Cortex of kidney (tissue), 1 donor: Measurements from ENCODE around the gene NEURL3.

Source experiments
- DNase-seq: peaks from one replicate; lab custom pipeline; 2025; lab: John Stamatoyannopoulos, UW

NEURL3 gene

DNA sequence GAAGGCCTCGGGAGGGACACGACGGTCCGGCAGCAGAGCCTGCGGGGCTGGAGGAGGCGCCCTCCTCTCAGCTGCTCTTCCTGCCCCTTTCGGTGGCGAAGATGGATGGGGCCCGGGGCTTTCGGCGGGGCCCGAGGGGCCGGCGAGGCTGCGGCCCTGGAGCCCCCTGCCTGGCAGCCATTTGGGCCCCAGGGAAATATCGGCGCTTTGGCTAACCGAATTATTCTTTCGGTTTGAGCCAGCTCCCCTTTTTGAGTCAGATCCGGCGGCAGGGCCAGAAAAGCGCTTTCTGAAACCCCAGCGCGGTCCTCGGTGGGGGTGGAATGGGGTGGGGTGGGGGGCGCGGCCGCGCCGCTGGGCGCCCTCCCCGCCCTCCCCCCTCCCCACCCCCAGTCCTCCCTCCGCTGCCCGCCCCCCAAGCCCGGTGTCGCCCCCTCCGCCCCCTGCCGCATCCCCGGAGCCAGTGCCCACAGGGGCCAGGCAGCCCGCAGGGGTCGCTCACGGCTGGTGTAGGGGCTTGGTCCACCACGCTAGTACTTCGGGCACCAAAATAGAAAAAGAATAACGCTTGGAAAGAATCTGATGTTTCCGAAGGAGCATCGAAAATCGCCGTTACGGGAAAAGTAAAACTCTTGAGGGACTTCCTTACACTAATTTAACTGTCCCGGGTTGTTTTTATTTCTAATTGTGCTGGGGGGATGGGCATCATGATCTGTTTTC, 22.3 kb upstream of the NEURL3 start:
- no peak for DNase-seq

- DNase-seq, result no peak
Observed at GRCh38 chr2:96526615-96527285, 21.6 kb upstream of the NEURL3 start.

DNA sequence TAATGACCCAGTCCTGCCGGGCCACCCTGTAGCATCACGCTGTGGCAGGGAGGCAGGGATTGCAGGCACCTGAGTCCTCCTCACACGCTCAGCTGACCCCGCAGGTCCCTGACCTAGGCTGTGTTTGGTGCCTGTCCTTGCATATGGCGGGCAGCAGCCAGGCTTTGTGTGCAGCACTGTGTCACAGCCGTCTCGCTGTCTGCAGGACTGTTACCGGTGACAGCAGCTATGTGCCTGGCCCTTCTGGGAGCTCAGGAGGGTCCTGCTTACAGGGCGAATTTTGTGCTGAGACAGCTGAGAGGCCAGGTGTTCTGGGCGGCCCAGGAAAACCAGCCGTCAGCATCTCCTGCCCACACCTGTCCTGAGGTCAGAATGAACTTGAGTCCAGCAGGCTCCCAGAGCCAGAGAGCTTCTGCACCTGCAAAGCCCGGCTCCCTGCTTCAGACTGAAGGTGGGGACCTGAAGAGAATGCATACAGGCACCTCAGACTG, 21.0 kb upstream of the NEURL3 start:
- no peak for DNase-seq

GRCh38 chr2:96525211-96525507, 20.0 kb upstream of the NEURL3 start:
- DNase-seq, result no peak

GRCh38 chr2:96524482-96525210, 19.5 kb upstream of the NEURL3 start:
- DNase-seq, result no peak

DNA sequence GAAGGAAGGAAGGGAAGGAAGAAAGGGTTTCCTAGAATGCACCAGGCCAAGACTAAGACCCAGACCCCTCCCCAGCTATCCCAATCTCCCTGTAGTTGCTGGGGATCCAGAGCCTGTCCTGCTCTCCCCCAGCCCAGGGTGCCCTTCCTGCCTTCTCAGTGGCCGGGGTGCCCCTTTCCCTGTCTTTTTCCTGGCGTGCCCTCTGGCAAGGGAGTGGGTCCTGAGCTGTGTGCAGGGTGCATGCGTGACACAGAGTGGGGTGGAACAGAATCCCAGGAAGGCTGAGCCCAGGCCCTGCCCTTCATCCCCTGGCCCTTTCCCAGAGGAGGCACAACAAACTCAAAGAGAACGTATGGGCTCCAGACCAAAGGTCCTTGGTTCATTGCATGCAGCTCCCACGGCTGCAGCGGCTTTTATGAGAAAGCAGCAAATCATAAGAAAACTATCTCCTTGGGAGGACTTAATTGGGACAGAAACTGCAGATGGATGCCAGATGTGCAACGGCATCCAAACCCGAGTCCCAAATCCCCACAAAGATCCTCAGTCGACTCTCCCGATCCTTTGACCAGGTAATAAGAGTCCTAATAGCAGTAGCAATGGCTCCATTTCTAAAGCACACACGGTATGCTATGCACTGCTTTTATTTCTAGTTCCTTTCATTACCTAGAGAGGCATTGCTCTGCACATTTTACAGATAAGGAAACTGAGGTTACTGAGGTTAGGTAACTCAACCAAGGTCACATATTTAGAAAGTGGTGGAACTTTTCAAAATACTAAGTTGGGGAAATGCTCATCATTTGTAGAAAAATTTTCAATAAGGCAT, 18.7 kb upstream of the NEURL3 start:
- no peak for DNase-seq

DNA sequence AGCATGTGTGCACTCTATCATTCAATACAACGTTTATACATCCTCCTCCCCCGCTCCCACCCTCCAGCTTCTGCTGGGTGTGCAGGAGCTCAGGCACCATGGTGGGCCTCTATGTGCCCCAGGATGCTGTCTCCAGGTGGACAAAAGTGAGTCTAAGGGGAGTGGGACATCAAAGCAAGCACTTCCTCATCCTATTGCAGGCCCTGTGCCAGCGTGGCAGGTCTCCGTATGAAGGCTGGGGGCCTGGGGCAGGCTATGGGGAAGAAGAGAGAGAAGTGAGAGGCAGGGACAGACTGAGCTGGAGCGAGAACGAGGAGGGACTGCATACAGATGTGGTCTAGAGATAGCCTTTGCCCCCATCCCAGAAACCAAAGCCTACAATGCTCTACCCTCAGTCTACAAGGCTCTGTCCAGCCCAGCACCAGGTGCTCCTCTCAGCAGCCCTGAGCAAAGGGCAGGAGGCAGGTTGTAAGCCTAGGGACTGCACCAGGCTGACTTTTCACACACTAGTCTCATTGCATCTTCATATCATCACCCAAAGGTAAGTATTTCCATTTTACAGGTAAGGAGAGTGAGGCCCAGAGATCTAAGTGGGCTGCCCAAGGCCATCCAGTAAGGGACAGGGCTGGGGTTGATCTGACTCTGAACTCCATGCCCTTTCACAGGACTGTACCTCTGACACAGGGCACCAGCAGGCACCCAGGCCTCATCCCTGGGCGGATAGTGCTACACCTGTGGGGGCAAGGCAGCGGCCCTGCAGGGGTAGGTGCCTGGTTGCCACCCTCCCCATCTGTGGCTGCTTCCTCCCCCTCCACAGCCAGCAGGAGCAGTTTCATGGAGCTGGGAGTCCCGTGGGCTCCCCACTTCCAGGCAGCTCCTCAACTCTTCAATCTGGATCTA, 17.4 kb upstream of the NEURL3 start:
- no peak for DNase-seq

GRCh38 chr2:96521219-96521618, 16.1 kb upstream of the NEURL3 start:
- no peak for DNase-seq

- no peak for DNase-seq
Observed at GRCh38 chr2:96520697-96521096, 15.5 kb upstream of the NEURL3 start.

DNA sequence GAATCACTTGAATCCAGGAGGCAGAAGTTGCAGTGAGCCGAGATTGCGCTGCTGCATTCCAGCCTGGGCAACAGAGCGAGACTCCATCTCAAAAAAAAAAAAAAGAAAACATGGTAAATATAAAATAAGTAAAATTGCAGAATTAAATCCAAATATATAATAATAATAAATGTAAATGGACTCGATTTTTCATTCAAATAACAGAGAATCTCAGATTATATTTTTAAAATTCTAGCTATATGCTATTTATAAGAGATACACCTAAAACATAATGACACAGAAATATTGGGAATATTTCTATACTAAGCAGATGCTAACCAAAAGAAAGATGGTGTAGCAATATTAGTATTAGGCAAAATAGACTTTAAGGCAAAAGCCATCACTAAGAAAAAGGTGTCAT, 15.1 kb upstream of the NEURL3 start:
- DNase-seq, result no peak

GRCh38 chr2:96517079-96517478, 11.9 kb upstream of the NEURL3 start:
- no peak for DNase-seq

GRCh38 chr2:96514521-96514920, 9.4 kb upstream of the NEURL3 start:
- DNase-seq, result no peak

- DNase-seq, result no peak
Observed at GRCh38 chr2:96512341-96512740, 7.2 kb upstream of the NEURL3 start.

DNA sequence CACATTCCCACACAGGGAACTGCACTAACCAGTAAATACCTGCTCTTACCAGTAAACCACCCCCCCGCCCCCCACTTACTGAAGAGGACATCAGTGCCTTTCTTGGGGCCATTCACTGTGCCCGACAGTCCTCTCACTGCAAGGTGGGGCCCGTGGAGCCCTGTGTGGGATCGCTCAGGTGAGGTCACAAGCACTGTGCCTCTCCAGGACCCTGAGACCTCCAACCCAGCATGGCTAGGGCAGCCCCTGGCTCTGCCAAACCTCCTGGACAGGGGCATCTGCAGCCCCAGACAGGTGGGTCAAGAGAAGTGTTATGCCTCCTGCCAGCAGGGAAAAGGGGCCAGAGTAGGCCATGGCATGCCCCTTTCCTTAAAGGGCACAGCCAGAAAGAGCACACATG, 6.7 kb upstream of the NEURL3 start:
- no peak for DNase-seq

DNA sequence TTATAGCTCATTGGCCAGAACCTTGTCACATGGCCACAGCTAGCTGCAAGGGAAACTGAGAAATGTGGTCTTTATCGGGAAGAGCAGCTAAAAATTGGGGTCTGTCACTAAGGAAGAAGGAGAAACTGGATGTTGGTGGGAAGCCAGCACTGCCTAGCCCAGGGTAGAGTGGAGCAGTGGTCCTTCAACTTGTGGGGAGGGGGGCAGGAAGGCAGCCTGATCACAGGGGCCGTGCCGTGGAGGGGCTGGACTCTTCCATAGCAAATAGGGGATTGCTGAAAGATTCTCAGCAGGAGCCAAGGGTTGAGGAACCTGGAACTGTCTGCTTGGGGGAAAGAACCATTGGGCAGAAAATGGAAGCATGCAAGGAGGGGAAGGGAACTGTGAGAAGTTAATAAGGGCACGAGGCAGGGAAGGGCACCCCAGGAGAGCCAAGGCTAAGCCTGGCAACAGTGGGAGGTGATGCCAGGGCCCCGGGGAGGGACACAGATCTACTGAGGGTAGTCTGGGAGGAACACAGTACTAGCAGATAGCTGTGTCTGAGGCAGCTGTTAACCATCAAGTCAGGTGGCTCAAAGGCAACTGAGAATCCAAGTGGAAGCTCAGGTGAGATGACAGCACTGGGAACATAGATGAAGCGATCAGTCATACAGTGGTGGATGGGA, 5.9 kb upstream of the NEURL3 start:
- DNase-seq, result no peak

DNA sequence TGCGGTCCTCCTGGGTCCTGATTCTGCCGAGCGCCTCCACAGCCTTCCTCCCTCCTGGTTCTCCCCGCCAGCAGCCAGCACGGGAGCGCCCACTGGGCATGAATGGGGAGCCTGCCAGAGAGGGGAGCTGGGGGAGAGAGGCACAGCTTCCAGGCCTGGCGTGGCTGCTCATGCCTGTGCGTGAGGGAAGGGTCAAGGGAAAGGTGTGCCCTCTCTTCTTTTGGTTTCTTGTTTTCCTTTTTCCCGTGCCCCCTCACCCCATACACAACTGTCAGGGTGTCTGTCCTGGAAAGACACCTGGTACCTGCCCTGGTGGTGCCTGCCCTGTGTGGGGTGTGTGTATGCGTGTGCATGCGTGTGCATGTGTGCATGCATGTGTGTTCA, 4.7 kb upstream of the NEURL3 start:
- no peak for DNase-seq

DNA sequence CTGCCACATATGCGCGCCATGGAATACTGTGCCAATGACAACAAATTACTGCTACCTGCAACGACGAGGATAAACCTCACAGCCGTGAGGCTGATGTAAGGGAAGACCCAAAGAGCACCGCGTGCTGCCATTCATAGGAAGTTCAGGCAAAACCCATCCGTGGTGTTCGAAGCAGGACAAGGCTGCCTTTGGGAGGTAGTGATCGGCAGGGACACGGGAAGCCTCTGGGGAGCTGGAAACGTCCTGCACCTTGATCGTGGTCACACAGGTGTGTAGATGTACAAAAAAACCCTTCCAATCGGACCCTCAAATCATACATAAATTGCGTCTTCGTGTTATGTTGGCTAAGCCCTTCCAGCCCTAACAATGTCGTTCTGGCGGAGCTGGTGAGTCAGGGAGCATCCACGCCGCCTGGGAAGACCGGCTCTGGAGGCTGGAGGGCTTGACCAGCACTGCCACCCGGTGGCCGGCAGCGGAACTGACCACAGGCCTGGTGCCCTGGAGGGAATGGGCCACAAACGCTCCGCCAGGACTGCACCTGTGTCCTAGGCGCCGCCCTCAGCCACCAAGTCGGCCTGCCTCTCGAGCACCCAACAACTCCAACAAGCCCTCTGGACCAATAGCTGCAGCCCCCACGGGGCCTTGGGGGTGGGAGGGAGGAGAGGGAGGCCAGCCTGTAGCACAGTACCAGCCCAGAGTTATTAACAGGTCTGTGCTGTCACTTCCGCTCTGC, 4.1 kb upstream of the NEURL3 start:
- DNase-seq, result no peak

DNA sequence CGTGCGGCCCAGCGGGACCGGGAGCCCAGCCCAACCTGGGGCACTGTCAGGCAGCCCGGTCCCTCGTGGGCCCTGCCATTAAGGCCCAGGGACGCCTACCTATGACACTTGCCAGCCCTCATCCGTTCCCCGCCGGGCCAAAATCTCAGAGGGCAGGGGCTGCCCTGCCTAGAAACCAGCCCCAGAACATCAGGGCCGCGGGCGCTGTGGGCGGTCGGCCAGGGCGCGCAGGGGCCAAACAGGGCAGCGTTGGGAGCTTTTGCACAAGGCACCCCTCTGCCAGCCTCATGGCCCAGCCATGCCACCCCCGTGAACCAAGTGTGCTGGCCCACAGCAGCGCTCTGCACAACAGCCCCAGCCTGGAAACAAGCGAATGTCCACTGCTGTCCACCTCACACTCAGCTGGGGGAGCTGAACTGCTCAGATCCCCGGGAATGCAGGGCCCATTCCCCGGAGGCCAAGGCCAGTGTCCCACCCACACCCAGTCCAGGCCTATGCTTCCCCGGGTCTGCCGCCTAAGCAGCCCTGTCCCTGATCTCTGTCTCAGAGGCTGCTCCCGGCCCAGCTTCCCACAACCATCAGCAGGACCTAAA, 3.5 kb upstream of the NEURL3 start:
- no peak for DNase-seq

DNA sequence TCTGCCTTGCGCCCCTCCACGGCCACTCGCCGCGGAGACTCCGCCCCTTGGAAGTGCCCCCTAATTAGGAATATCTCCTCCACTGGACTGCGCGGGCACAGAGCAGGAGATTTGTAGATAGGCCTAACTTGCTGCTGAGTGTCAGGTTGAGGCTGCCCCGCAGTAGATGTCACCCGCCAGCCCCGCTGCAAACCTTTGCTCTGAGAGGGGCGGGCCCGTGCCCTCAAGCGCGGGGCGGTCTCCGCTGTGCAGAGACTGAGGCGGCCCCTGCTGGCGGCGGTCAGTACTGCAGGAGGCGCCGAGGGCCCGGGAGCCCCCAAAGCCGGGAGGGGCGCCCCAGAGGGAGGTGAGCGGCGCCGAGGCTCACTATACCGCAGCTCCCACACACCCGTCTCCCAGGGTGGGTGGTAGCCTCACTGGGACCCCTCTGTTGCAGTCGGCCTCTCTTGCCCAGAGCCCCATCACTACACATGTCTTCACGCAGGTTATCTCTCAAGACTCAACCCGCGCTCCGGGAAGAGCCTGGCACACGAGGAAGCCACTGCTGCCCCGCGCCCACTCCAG, 2.9 kb upstream of the NEURL3 start:
- DNase-seq, result no peak

GRCh38 chr2:96506907-96507240, 1.7 kb upstream of the NEURL3 start:
- no peak for DNase-seq
